C1 segment of cervical spinal cord (tissue), 14 donors: ENCODE data around the gene AP2B1.
A peak's percentile ranks its signal among the peaks of the same experiment; 100 is the strongest.
"Not testable (repeated sequence)": the region's sequence is repeated elsewhere in the genome, so short reads cannot be mapped to it uniquely, and the experiment has no call there.

Experiments
- DNase-seq, 14 donors: peaks; one replicate each; lab custom pipeline; 2025; lab: John Stamatoyannopoulos, UW

The AP2B1 gene

GRCh38 chr17:35695613-35696012 is 108.5 kb downstream of the AP2B1 start:
- no peak for DNase-seq

- DNase-seq, result no peak
Observed at GRCh38 chr17:35698800-35699199, 111.7 kb downstream of the AP2B1 start.

GRCh38 chr17:35700150-35700549 is 113.0 kb downstream of the AP2B1 start:
- DNase-seq, result no peak

GRCh38 chr17:35701491-35701890 is 114.4 kb downstream of the AP2B1 start:
- no peak for DNase-seq

GRCh38 chr17:35703308-35703707 is 116.2 kb downstream of the AP2B1 start:
- DNase-seq, result not testable (repeated sequence)

- DNase-seq, result no peak
Observed at GRCh38 chr17:35705230-35705629, 118.1 kb downstream of the AP2B1 start.

GRCh38 chr17:35705705-35706104 is 118.6 kb downstream of the AP2B1 start:
- no peak for DNase-seq

GRCh38 chr17:35708149-35708548 is 121.0 kb downstream of the AP2B1 start:
- DNase-seq, result no peak

- DNase-seq, result no peak
Observed at GRCh38 chr17:35708951-35709350, 121.8 kb downstream of the AP2B1 start.

GRCh38 chr17:35709874-35710273 is 122.8 kb downstream of the AP2B1 start:
- no peak for DNase-seq

GRCh38 chr17:35710950-35711349 is 123.8 kb downstream of the AP2B1 start:
- DNase-seq, result no peak

GRCh38 chr17:35713069-35713728 is 126.1 kb downstream of the AP2B1 start:
- peak in 1 of 14 donors; percentile 29 for DNase-seq

GRCh38 chr17:35714988-35715387 is 127.9 kb downstream of the AP2B1 start:
- DNase-seq, result no peak

- no peak for DNase-seq
Observed at GRCh38 chr17:35715416-35715815, 128.3 kb downstream of the AP2B1 start.

- DNase-seq, result no peak
Observed at GRCh38 chr17:35716173-35716572, 129.1 kb downstream of the AP2B1 start.

- peak in 1 of 14 donors; percentile 27 for DNase-seq
Observed at GRCh38 chr17:35716897-35717465, 129.9 kb downstream of the AP2B1 start.

- DNase-seq, result no peak
Observed at GRCh38 chr17:35717475-35717874, 130.4 kb downstream of the AP2B1 start.

- DNase-seq, result no peak
Observed at GRCh38 chr17:35723735-35724134, 136.6 kb downstream of the AP2B1 start.

- DNase-seq, result no peak
Observed at GRCh38 chr17:35725058-35725457, 137.9 kb downstream of the AP2B1 start.

GRCh38 chr17:35725802-35726126 is 138.6 kb downstream of the AP2B1 start:
- no peak for DNase-seq

- DNase-seq, result peak in 1 of 14 donors; percentile 10
Observed at GRCh38 chr17:35726127-35726952, 139.2 kb downstream of the AP2B1 start.

- no peak for DNase-seq
Observed at GRCh38 chr17:35726953-35727460, 139.9 kb downstream of the AP2B1 start.

GRCh38 chr17:35727635-35728034 is 140.5 kb downstream of the AP2B1 start:
- DNase-seq, result no peak
